Endodermal cell (in vitro differentiated cells): ENCODE data around the gene DHRS9. TPM values are rescaled to one million over a fixed set of nuclear protein-coding genes. Genes with fewer than 3 reads are reported as not detected.
A peak's percentile ranks its signal among the peaks of the same experiment; 100 is the strongest.

Experiments
- DNase-seq: peaks from one replicate; pipeline ENCODE4 v3.0.0-alpha.2; 2017
- H3K27ac ChIP-seq: 2 replicates; pipeline ENCODE4 v1.5.1; 2013; ENCODE audit warnings: mild to moderate bottlenecking, low read depth, low read length, moderate library complexity
- H3K27me3 ChIP-seq: 2 replicates; pipeline ENCODE4 v1.6.1; 2013; ENCODE audit warnings: mild to moderate bottlenecking, low read length, moderate library complexity; ENCODE audit not compliant: insufficient read depth, control insufficient read depth, poor library complexity, severe bottlenecking
- H3K36me3 ChIP-seq: 2 replicates; pipeline ENCODE4 v1.7.0; 2013; ENCODE audit warnings: mild to moderate bottlenecking, low read length, moderate library complexity; ENCODE audit not compliant: control insufficient read depth, insufficient read depth
- H3K4me1 ChIP-seq: one replicate; pipeline ENCODE4 v1.7.0; 2013; ENCODE audit warnings: low read length; ENCODE audit not compliant: control insufficient read depth, insufficient read depth
- H3K4me3 ChIP-seq: 2 replicates; pipeline ENCODE4 v1.5.1; 2013; ENCODE audit warnings: mild to moderate bottlenecking, low read length, moderate library complexity
- H3K9ac ChIP-seq: 2 replicates; pipeline ENCODE4 v1.6.1; 2013; ENCODE audit warnings: mild to moderate bottlenecking, low read length, moderate library complexity; ENCODE audit not compliant: poor library complexity, severe bottlenecking; ENCODE audit errors: extremely low read depth
- H3K9me3 ChIP-seq: 2 replicates; pipeline ENCODE4 v1.6.1; 2013; ENCODE audit warnings: mild to moderate bottlenecking, low read length, moderate library complexity; ENCODE audit not compliant: control insufficient read depth
- H3K27ac Mint-ChIP-seq: 2 replicates; pipeline ENCODE4 v1.8.0; 2020; ENCODE audit warnings: mixed read lengths
- H3K27me3 Mint-ChIP-seq: 2 replicates; pipeline ENCODE4 v1.8.0; 2021; ENCODE audit warnings: mild to moderate bottlenecking, mixed read lengths; ENCODE audit not compliant: insufficient read depth
- H3K36me3 Mint-ChIP-seq: 2 replicates; pipeline ENCODE4 v1.8.0; 2020; ENCODE audit warnings: low read depth, mixed read lengths
- H3K4me1 Mint-ChIP-seq: 2 replicates; pipeline ENCODE4 v1.8.0; 2020; ENCODE audit warnings: mixed read lengths
- H3K4me3 Mint-ChIP-seq: 2 replicates; pipeline ENCODE4 v1.8.0; 2020; ENCODE audit warnings: mild to moderate bottlenecking, moderate library complexity, mixed read lengths
- H3K9me3 Mint-ChIP-seq: 2 replicates; pipeline ENCODE4 v1.8.0; 2020; ENCODE audit warnings: mild to moderate bottlenecking, mixed read lengths
- WGBS, 2 experiments: methylation state at CpG; one replicate each; pipeline versions ENCODE4 v1.1.5 to v1.1.7; 2013; ENCODE audit warnings: missing lambda C conversion rate in 2 of 2, mixed read lengths in 1 of 2; ENCODE audit not compliant: insufficient coverage in 1 of 2, insufficient read length in 1 of 2; 5-methylcytosine and 5-hydroxymethylcytosine counted together
- total RNA-seq, 2 donors: library from RNA; stranded (reverse); fragmentation: NEBNext Ultra II Directional in 1 of 2; extraction: Animal tissue kit (Norgen Biotek cat#: 25700) in 1 of 2; gene quantifications; 2 replicates in 1 of 2; 3 replicates in 1 of 2; pipeline ENCODE4 v1.2.1, GENCODE V29; 2021
- TF ChIP-seq, protein P1 (sequence below): fragments of 200-600 bp; sonication (generic); conservative IDR thresholded peaks from 2 replicates; pipeline ENCODE4 v1.5.0; 2021; ENCODE audit warnings: antibody characterized with exemption, mild to moderate bottlenecking

DHRS9 gene
- total RNA-seq, 2 donors from 2014 or later: not detected

DNA sequence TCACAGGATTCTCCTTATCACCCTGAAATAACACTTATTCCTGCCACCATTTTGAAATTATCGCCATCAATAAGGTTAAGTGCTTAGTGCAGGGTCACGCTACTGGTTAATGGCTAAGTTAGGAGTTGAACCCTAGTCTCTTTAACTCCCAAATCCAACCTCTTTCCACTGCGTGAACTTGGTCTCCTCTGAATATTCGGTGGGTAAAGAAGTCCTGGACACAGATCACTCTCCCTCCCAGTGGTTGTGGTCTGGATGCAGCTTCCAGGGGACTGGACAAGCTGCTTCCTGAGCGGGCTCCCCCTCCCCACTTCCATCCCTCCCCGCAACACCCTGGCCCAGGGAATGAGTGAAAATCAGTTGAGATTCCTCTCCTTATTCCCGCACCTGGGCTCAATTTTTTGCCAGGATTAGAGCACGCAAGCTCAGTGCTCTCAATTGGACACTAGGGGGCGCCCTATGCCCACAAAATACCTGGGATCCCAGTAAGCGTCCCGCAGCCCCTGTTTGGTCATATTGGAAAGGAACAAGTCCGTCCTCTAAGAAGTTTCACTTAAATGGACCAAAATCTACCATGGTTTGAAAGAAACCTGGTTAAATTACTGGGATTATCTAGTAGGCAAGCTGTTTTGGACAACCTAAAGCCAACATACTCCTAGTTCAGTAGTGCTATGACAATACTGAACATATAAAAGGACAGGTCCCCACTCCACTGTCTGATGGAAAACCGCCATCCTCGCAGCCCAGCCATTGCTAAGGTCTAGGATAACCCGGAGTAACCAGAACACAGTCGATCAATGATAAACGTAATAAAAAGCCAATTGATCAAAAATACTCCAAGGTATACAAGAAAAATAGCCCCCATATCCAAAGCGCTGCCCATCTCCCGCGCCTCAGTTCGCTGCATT, 40.4 kb downstream of the DHRS9 start:
- H3K27ac Mint-ChIP-seq: no peak overlapping the region
- no peaks in the 10 kb centered on the region for H3K27me3 ChIP-seq
- H3K27ac ChIP-seq: no peak overlapping the region
- no peaks in the 10 kb centered on the region for H3K9me3 ChIP-seq
- H3K9ac ChIP-seq: no peak overlapping the region
- no peaks in the 10 kb centered on the region for H3K4me1 ChIP-seq
- H3K4me3 Mint-ChIP-seq: no peak overlapping the region
- 51 to 55% methylated on average over 11 to 21 of the region's 21 CpGs for WGBS, 2 experiments
- DNase-seq: peak; percentile 94
- peaks cover 16% of the 10 kb centered on the region for H3K27me3 Mint-ChIP-seq
- H3K36me3 ChIP-seq: no peaks in the 10 kb centered on the region
- TF ChIP-seq, protein P1, sequence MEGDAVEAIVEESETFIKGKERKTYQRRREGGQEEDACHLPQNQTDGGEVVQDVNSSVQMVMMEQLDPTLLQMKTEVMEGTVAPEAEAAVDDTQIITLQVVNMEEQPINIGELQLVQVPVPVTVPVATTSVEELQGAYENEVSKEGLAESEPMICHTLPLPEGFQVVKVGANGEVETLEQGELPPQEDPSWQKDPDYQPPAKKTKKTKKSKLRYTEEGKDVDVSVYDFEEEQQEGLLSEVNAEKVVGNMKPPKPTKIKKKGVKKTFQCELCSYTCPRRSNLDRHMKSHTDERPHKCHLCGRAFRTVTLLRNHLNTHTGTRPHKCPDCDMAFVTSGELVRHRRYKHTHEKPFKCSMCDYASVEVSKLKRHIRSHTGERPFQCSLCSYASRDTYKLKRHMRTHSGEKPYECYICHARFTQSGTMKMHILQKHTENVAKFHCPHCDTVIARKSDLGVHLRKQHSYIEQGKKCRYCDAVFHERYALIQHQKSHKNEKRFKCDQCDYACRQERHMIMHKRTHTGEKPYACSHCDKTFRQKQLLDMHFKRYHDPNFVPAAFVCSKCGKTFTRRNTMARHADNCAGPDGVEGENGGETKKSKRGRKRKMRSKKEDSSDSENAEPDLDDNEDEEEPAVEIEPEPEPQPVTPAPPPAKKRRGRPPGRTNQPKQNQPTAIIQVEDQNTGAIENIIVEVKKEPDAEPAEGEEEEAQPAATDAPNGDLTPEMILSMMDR: peak; percentile 95
- H3K4me1 Mint-ChIP-seq: peaks cover 10% of the 10 kb centered on the region
- H3K9me3 Mint-ChIP-seq: no peaks in the 10 kb centered on the region
- H3K4me3 ChIP-seq: no peak overlapping the region
- no peaks in the 10 kb centered on the region for H3K36me3 Mint-ChIP-seq

DNA sequence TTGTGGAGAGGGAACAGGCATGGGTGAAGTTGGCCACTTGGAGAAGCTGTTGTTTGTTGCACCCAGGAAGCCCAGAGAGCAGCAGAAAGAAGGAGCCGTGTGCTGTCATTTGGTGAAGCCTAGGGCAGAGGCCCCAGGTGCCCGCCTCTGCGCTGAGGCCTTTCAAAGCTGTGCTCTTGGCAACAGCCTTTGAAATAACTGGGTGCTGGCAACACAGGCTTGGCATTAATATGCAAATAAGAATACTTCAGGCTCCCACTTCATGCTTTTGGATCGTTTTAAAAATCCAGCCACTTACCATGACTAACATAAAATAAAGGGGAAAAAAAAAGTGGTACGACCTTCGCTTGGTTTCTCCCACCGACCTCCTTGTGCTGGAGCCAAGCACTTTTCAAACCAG, 41.1 kb downstream of the DHRS9 start:
- Mint-ChIP-seq H3K27ac (no peak overlapping the region), H3K36me3 (no peaks in the 10 kb centered on the region)

DNA sequence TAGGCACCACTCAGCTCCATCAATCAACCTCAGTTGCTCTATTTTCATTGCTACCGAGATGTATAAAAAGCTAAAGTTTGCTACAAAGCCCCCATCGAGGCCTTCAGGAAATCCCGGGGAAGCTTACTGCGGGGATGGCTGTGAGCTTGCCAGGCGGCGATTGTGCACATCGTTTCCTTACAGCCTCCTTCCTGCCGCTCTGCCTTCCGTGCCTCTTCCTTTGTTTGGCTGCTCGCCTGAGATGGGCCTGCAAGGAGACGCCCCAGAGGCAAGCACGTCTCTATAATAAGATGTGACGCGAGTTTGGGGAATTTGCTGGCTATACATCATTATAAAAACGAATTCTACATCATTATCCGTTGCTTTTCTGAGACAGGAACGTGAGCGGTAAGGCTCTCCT, 41.6 kb downstream of the DHRS9 start:
- 78 to 82% methylated on average over 18 of the region's 18 CpGs for WGBS, 2 experiments
- Histone ChIP-seq H3K9ac (no peak overlapping the region), H3K27ac (peak overlapping the region; percentile 21), H3K4me1 (no peaks in the 10 kb centered on the region), H3K4me3 (no peak overlapping the region), H3K9me3 (no peaks in the 10 kb centered on the region), H3K27me3 (no peaks in the 10 kb centered on the region), H3K36me3 (no peaks in the 10 kb centered on the region)
- Mint-ChIP-seq H3K9me3 (no peaks in the 10 kb centered on the region), H3K27me3 (peaks cover 16% of the 10 kb centered on the region), H3K27ac (no peak overlapping the region), H3K36me3 (no peaks in the 10 kb centered on the region), H3K4me1 (peaks cover 8% of the 10 kb centered on the region), H3K4me3 (no peak overlapping the region)
- no peak for DNase-seq
- TF ChIP-seq, protein P1: no peak

More for the DNA sequence above, 41.1 kb downstream of the DHRS9 start:
- H3K27ac ChIP-seq: peak overlapping the region; percentile 21
- H3K9ac ChIP-seq: no peak overlapping the region
- H3K4me1 ChIP-seq: no peaks in the 10 kb centered on the region
- H3K4me3 ChIP-seq: no peak overlapping the region
- no peaks in the 10 kb centered on the region for H3K36me3 ChIP-seq
- TF ChIP-seq, protein P1: no peak
- peaks cover 16% of the 10 kb centered on the region for H3K27me3 Mint-ChIP-seq
- H3K9me3 Mint-ChIP-seq: no peaks in the 10 kb centered on the region
- H3K27me3 ChIP-seq: no peaks in the 10 kb centered on the region
- WGBS, 2 experiments: 91% methylated on average over 7 of the region's 7 CpGs; no CpG with 5 or more reads in 1 of the 2 experiments
- peaks cover 8% of the 10 kb centered on the region for H3K4me1 Mint-ChIP-seq
- no peak for DNase-seq
- H3K4me3 Mint-ChIP-seq: no peak overlapping the region
- no peaks in the 10 kb centered on the region for H3K9me3 ChIP-seq
